K562 (cell line): ENCODE data around the gene EPB41L2. TPM values are rescaled to one million over a fixed set of nuclear protein-coding genes. Genes with fewer than 3 reads are reported as not detected.

Experiments
- ARID4B ChIP-seq: sonication (generic); formaldehyde crosslinking; IDR thresholded peaks from 2 replicates; pipeline ENCODE4 v1.8.0; 2022; ENCODE audit warnings: mild to moderate bottlenecking, missing genetic modification reagents
- DPF2 ChIP-seq: fragments of 450-650 bp; IDR thresholded peaks from 2 replicates; pipeline ENCODE4 v1.6.1; 2016
- JUND ChIP-seq, 2 experiments: IDR thresholded peaks; 2 replicates in 1 of 2; 3 replicates in 1 of 2; pipeline ENCODE4 v1.6.1; 2011; ENCODE audit warnings: borderline replicate concordance in 2 of 2, low read depth in 2 of 2, low read length in 2 of 2, improper control_type of control experiment in 1 of 2, missing biosample characterization in 1 of 2, missing genetic modification characterization in 1 of 2, missing genetic modification reagents in 1 of 2
- KDM1A ChIP-seq, 2 experiments: fragments of 450-650 bp; IDR thresholded peaks; 2 replicates each; pipeline ENCODE4 v1.6.1; 2016; ENCODE audit warnings: mild to moderate bottlenecking in 2 of 2
- MAFG ChIP-seq: fragments of 450-650 bp; conservative IDR thresholded peaks from 2 replicates; pipeline ENCODE4 v1.6.1; 2016; ENCODE audit warnings: missing genetic modification characterization, missing compliant biosample characterization
- MAZ ChIP-seq, 2 experiments: fragments of 450-650 bp in 1 of 2; sonication (generic) in 1 of 2; formaldehyde crosslinking; IDR thresholded peaks in 1 of 2; conservative IDR thresholded peaks in 1 of 2; 2 replicates each; pipeline versions ENCODE4 v1.4.0 to v1.5.0; 2020; ENCODE audit warnings: mild to moderate bottlenecking in 1 of 2, missing genetic modification reagents in 1 of 2
- MEIS2 ChIP-seq: fragments of 450-650 bp; IDR thresholded peaks from 2 replicates; pipeline ENCODE4 v1.6.1; 2014; ENCODE audit warnings: mild to moderate bottlenecking; ENCODE audit not compliant: partially characterized antibody
- NFE2 ChIP-seq: IDR thresholded peaks from 2 replicates; pipeline ENCODE4 v1.6.1; 2014; ENCODE audit warnings: antibody characterized with exemption, low read depth
- NFIX ChIP-seq: fragments of 250-450 bp; sonication (Bioruptor Pico); IDR thresholded peaks from 2 replicates; pipeline ENCODE4 v1.4.0; 2020; ENCODE audit warnings: low read depth, mild to moderate bottlenecking, moderate library complexity
- RREB1 ChIP-seq: fragments of 250-450 bp; sonication (Bioruptor Pico); IDR thresholded peaks from 2 replicates; pipeline ENCODE4 v1.4.0; 2020
- SFPQ ChIP-seq: fragments of 200-400 bp; formaldehyde crosslinking; IDR thresholded peaks from 2 replicates; pipeline ENCODE4 v1.6.1; 2017; ENCODE audit warnings: mild to moderate bottlenecking, low read depth, low read length, moderate library complexity
- ZFP91 ChIP-seq: sonication (generic); formaldehyde crosslinking; IDR thresholded peaks from 2 replicates; pipeline ENCODE4 v1.8.0; 2022; ENCODE audit warnings: mild to moderate bottlenecking, missing genetic modification reagents
- ZNF316 ChIP-seq: fragments of 450-650 bp; IDR thresholded peaks from 2 replicates; pipeline ENCODE4 v1.6.1; 2016
- polyA plus RNA-seq, 8 experiments: library from polyadenylated mRNA; depleted of rRNA in 4 of 8; stranded (reverse) in 5 of 8; unstranded in 3 of 8; fragments of >200 nt; fragmentation: Nextera tagmentation in 2 of 8; fragmentation: Illumina TruSeq in 1 of 8; extraction: Ambion mirVana in 2 of 8; extraction: Trizol in 1 of 8; gene quantifications; 2 replicates each; pipeline versions ENCODE4 v1.2.1 to v1.2.3, GENCODE V29; 2011 to 2014; ENCODE audit warnings: inconsistent platforms in 1 of 8, missing spikeins in 1 of 8
- total RNA-seq, 7 experiments: library from RNA; depleted of rRNA in 6 of 7; stranded (reverse); fragments of >200 nt in 6 of 7; fragmentation: Illumina TruSeq in 2 of 7; extraction: Trizol in 2 of 7; gene quantifications; 2 replicates each; pipeline versions ENCODE4 v1.2.1 to v1.2.3, GENCODE V29; 2011 to 2021; ENCODE audit warnings: low replicate concordance in 1 of 7

Gene EPB41L2
- total and polyA plus RNA-seq, 9 of the 15 experiments (the other 6 are each of a cell fraction or from before 2014, with no cell fraction given) = 5.1 to 53.6 (median 25.0) TPM

- TF ChIP-seq ARID4B (CRISPR knock-in tag) (no peak), ZNF316 (peak; percentile 79), MEIS2 (no peak), KDM1A (IDR thresholded peaks at IDR 0.05) (no peak), JUND (IDR thresholded peaks at IDR 0.05; ENCODE audit: borderline replicate concordance, low read depth, low read length) (peak; percentile 45; the same call in 1 of the 2 replicates), JUND (tag; IDR thresholded peaks at IDR 0.05; ENCODE audit: borderline replicate concordance, low read depth, low read length) (no peak; the same call in 2 of the 3 replicates), MAFG (tag) (peak; percentile 90), ZFP91 (CRISPR knock-in tag) (no peak), NFIX (CRISPR knock-in tag) (no peak), NFE2 (peak; percentile 62), MAZ (CRISPR knock-in tag; conservative IDR thresholded peaks at IDR 0.05 in 1 of 2, IDR thresholded peaks at IDR 0.05 in 1 of 2) (no peak), RREB1 (no peak), SFPQ (no peak), DPF2 (peak; percentile 60)
These were observed 87.7 kb downstream of the EPB41L2 start (continued) for GRCh38 chr6:130975325-130975724.
